DMS 273 treated with DMSO at 0.1 percent for 48 hours (cell line): Measurements from ENCODE around the gene CCR7.
"Not testable (repeated sequence)": the region's sequence is repeated elsewhere in the genome, so short reads cannot be mapped to it uniquely, and the experiment has no call there.

Source experiments
- DNase-seq: peaks from one replicate; lab custom pipeline; 2025; lab: John Stamatoyannopoulos, UW

Gene CCR7

DNA sequence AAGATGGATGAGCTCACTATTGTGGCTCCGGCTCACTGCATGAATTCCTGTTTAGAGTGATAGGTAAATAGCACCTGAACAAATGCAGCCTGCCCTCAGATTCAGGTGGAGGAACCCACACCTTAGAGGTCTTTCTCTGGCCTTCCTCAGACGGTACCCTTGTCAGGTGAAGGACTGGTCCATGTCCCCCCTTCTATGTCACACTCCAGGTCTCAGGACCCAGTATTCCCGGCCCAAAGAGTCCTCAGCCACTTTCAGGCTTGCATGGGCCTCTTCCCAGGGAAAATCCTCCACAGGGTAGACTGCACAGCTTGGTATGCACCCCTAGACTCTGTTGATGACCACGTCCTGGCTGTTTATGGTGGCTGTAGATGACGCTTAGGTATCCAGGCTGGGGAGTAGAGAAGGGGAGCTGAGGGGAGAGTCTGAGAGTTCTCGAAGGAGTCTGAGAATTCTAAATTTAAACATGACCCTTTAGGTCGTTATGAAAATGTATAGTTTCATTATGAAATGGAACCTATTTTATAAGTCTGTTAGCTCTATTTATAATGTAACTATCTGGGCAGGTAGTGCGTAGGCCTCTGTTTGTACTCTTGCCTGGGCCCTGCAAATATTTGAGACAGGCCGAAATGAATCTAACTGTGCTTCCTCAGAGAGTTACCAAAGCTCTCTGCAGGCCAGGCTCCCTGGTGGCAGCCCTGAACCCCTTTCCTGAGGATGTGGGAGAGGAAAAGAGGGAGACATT lies 32.5 kb upstream of the CCR7 start:
- no peak for DNase-seq

DNA sequence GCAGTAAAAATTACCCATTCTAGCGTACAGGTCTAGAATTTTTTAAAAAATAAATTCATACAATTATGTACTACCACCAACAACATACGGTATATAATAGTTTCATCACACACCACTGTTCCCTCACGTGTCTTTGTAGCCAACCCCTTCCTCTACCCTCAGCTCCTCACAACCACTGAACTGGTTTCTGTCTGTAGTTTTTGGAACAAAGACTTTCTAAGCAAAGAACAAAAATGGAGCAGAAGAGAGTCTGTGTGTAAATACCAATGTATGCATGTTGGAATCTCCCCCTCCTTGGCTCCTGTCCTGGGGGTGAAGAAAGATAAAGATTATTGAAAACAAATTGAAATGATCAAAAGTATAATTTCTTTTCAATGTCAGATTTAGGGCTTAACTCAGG lies 31.9 kb upstream of the CCR7 start:
- no peak for DNase-seq

DNA sequence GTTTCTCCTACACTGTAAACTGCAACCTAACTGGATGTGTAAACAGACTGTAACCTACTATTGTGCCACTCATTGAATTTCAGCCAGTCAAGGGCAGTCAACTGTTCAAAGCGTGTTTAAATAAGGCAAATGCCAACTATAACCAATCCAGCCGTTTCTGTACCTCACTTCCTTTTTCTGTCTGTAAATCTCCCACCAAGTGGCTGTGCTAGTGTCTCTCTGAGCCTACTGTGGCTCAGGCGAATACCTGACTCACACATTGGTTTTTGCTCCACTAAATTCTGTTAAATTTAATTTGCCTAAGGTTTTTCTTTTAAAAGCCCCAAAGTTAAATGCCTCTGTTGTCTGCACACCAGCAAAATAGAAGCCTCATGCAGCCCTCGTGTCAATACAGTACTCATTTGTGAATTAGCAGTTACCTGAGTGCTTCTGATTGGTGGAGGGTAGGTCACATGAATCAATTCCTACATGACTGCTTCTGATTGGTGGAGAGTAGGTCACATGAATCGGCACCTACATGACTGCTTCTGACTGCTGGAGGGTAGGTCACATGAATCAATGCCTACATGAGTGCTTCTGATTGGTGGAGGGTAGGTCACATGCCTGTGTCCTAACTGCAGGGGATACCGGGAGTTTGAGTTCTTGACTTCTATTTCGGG lies 31.1 kb upstream of the CCR7 start:
- DNase-seq, result no peak

DNA sequence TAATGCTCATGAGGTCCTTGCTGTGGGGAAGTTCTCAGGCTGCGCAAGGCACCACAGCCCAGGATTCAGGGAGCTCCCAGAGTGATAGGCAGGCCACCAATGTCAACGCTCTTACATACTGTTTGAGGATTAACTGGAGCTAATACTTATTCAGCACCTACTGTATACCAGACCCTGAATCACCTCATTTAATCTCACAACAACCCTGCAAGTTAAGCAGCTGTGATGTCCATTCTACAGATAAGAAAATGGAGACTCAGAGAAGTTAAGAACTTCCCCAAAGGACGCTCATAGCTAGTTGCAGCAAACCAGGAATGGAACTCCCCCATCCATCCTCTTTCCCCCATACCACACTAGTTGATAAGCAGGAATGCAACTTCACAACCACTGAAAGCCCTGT lies 25.5 kb upstream of the CCR7 start:
- no peak for DNase-seq

DNA sequence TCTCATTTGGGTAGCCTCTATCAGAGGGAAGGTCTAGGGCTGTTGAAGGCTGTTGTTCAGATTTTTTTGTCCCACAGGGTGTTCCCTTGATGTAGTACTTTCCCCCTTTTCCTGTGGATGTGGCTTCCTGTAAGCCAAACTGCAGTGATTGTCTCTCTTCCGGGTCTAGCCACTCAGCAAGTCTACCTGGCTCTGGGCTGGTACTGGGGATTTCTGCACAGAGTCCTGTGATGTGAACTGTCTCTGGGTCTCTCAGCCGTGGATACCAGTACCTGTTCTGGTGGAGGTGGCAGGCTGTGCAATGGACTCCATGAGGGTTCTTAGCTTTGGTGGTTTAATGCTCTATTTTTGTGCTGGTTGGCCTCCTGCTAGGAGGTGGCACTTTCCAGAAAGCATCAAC lies 23.3 kb upstream of the CCR7 start:
- no peak for DNase-seq

DNA sequence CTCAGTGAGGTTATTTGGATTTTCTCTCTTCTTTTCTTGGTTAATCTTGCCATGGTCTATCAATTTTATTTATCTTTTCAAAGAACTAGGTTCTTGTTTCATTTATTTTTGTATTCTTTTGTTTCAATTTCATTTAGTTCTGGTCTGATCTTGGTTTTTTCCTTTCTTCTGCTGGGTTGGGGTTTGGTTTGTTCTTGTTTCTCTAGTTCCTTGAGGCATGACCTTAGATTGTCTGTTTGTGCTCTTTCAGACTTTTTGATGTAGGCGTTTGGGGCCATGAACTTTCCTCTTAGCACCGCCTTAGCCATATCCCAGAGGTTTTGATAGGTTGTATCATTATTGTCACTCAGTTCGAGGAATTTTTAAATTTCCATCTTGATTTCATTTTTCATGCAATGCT lies 21.0 kb upstream of the CCR7 start:
- DNase-seq, result not testable (repeated sequence)

DNA sequence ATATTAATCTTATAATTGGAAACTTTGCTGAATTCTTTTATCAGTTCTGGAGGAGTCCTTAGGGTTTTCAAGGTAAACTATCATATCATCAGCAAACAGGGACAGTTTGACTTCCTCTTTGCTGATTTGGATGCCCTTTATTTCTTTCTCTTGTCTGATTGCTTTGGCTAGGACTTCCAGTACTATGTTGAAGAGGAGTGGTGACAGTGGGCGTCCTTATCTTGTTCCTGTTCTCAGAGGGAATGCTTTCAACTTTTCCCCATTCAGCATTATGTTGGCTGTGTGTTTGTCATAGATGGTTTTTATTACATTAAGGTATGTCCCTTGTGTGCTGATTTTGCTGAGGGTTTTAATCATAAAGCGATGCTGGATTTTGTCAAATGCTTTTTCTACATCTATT lies 19.7 kb upstream of the CCR7 start:
- not testable (repeated sequence) for DNase-seq

DNA sequence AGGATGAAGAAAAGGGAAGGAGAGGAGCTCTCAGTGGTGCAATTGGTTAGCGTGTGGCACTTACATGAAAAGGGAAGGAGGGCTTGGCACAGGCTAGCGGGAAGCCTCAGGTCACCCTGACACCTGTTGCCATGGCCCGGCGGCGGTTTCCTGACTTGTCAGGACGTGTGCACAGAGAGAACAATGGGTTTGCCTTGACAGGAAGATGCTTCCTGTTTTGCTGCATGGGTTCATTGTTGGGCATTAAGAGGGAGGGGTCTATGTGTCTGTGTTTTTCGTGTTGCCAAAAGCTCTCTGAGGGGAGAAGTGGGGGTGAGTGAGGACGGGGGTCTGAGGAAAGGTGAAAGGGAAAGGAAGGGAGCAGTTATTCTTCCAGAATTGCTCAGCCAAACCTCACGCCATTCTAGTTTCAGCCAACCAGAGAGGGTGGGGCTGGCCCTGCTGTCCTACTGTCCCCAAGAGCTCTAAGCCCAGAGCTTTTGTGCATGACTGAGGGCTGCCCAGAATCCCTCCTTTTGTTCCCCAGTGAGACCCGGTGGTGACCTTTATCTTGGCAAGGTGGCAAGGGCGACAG lies 17.1 kb upstream of the CCR7 start:
- DNase-seq, result no peak

DNA sequence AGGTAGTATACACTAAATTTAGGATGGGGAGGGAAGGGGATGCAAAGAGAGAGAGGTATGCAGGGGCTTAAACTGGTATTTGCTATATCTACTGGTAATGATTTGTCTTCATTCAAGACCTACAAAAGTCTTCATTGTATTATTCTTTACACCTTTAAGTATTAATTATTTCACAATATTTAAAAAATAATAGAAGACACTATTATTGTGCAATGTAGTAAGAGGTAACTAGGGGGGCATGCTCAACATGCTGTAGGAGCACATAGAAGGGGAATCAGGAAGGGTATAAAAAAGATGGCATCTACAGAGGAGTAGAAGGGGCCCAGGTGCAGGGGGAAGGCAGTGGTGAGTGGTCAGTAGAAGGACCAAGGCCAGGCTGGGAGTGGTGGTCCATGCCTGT lies 14.9 kb upstream of the CCR7 start:
- no peak for DNase-seq

DNA sequence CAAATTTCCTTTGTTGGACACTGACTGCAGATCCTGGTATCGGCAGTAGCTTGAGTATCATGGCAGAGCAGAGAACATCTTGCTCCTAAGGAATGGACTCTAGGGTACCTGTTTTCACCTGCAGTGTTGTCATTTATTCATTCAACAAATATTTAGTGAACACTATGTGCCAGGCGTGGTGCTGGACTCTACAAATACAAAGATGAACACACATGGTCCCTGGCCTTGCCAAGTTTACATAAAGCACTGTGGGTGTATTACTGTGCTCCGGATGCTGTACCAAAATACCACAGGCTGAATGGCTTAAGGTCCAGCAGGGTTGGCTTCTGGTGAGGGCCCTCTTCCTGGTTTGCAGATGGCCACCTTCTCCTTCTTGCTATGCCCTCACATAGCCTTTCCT lies 14.2 kb upstream of the CCR7 start:
- no peak for DNase-seq

DNA sequence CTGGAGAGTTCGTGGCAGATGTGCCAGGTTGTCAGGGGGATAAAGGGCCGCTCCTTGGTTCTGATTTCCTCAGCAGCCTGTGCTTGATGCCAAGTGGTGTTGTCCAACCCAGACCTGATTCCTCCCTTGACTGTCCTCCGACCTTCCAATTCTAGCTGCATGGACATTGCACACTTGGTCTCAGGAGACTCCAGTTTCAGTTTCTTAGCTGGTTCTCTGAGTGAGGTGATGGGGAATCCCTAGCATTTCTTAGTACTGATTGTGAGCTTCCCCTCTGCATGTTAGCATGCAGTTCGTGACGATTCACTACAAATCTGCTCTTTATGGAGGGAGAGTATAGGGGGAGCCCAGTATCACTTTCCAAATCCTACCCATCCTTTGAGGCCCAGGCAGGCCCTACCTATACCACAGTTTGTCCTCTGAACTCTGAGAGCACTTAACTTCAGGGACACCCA lies 12.4 kb upstream of the CCR7 start:
- DNase-seq, result no peak

DNA sequence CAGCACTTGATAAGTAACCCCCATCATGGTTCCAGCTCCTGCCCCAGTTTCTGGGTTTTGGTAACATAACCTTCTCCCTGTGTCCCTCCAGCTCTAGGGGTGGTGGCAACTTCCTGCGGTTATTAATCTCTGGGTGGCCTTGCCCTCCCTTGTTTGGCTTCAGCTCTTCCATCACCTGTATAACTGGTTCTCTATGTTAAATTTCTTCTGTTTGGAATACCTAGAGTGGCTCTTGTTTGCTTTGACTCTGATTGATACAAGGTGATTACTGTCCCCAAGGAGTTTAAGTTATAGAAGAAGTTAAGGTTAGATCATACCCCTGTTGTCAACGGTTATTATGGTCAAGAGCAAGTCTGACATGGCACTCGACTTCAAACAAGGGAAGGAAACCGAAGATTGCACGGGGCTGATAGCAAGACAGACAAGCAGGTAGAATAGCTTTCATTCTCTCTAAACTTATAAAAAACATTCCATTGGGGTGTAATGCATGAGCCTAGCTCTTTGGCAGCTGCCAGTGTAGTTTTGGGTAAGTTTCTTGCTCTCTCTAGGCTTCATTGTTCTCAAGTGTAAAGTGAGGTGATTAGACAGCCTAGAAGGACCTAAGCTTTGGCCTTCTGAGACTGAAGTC lies 11.0 kb upstream of the CCR7 start:
- no peak for DNase-seq

DNA sequence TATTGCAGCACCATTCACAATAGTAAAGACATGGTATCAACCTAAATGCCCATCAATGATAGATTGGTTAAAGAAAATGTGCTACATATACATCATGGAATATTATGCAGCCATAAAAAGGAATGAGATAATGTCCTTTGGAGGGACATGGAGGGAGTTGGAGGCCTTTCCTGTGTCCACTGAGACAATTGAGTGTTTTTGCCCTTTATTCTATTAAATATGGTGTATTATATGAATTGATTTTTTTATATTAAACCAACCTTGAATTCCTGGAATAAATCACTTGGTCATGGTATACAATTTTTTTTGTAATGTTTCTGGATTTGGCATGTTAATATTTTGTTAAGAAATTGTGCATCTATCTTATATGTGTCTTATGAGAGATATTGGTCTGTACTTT lies 9.0 kb upstream of the CCR7 start:
- no peak for DNase-seq

DNA sequence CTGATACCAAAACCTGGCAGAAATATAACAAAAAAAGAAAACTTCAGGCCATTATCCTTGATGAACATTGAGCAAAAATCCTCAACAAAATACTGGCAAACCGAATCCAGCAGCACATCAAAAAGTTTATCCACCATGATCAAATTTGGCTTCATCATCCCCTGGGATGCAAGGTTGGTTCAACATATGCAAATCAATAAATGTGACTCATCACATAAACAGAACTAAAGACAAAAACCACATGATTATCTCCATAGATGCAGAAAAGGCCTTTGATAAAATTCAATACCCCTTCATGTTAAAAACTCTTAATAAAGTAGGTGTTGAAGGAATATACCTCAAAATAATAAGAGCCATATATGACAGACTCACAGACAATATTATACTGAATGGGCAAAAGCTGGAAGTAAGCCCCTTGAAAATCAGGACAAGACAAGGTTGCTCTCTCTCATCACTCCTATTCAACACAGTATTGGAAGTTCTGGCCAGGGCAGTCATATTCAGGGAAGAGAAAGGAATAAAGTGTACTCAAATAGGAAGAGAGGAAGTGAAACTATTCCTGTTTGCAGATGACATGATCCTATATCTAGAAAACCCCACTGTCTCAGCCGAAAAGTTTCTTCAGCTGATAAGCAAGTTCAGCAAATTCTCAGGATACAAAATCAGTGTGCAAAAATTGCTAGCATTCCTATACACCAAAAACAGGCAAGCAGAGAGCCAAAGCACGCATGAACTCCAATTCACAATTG lies 7.1 kb upstream of the CCR7 start:
- not testable (repeated sequence) for DNase-seq

DNA sequence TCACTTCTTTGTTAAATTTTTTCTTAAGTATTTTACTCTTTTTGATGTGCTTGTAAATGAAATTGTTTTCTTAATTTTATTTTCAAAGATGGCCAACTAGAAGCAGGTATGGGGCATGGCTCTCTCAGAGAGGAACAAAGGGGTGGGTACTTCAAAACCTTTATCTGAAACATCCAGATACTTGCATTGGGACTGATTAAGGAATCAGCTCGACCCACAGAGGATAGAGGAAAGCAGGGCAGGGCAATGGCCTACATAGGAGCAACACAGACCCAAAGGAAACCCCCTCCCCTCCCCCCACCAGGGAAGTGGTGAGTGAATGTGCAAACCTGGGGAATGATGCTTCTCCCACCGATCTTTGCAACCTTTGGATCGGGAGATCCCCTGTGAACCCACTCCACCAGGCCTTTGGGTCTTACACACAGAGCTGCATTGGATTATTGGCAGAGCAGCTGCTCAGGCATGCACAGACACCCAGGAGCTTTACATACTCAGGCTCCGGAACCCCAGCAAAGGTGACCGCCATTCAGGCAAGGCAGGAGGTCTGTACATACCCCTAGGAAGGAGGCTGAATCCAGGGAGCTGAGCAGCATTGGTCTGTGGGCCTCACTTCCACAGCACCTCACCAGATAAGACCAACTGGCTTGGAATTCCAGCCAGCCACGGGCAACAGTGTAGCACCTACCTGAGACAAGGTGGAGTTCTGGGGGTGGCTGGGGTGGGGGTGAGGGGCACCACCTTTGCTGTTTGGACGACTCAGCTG lies 3.0 kb upstream of the CCR7 start:
- no peak for DNase-seq

DNA sequence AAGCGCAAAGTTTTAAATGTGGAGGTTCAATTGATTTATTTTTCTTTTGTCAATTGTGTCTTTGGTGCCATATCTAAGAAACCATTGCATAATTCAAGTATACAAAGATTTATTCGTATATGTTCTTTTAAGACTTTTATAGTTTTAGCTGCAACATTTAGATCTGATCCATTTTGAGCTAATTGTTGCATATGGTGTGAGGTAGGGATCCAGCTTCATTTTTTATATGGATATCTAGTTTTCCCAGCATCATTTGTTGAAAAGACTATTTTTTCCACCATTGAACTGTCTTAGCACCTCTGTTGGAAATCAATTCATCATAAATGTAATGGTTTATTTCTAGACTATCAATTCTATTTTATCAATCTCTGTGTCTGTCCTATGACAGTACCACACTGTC lies 2.1 kb upstream of the CCR7 start:
- DNase-seq, result no peak

DNA sequence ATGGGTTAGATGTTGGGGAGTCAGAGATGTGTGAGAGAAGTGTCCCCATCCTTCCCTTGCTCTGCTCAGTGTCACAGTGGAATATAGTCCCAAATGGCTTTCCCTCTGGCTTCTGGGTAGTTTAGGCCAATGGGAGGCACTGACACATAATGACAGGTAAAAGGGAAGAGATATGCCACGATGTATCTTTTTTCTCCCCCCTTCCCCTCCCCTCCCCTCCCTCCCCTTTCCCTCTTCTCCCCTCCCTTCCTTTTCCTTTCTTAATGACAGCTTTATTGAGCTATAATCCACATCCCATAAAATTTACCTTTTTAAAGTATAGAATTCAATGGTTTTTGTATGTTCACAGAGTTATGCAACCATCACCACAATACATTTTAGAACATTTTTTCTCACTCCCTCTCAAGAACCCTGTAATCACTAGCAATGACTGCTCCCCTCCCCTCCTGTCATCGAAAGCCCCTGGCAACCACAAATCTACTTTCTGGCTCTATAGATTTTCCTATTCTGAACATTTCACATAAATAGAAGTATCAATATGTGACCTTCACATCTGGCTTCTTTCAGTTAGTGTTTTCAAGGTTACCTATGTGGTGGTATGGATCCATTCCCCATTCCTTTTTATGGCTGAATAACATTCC lies 617 bp upstream of the CCR7 start:
- DNase-seq, result no peak

DNA sequence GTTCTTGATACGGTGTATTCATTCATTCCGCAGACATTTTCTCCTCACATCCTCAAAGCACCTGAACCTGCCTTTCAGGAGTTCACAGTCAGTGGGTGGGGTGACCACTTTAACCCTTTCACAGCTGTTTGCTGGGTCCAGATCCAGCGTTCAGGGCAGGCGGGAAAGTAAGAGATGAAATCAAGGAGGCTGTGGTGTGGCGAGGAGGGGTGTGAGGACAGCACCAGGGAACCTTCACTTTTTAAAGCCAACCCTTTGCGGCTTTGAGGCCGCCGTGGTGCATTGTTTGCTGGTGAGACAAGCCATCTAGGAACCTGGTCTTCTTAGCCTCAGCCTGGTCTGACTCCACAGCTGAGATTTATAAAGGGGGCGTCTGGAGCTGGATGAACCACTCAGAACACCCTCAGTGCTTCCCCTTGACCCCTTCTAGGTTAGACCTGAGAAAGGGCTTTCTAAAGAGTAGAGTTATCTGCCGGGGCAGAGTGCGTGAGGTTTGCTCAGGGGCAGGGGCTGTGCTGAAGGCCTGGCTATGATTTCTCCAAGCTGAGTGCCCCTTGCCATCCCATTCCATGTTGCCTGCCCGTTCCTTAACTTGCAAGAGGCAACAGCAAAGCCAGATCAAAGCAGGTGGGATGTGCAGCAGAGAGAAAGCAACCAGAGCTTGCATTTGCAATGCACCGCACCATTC lies 933 bp downstream of the CCR7 start:
- no peak for DNase-seq

DNA sequence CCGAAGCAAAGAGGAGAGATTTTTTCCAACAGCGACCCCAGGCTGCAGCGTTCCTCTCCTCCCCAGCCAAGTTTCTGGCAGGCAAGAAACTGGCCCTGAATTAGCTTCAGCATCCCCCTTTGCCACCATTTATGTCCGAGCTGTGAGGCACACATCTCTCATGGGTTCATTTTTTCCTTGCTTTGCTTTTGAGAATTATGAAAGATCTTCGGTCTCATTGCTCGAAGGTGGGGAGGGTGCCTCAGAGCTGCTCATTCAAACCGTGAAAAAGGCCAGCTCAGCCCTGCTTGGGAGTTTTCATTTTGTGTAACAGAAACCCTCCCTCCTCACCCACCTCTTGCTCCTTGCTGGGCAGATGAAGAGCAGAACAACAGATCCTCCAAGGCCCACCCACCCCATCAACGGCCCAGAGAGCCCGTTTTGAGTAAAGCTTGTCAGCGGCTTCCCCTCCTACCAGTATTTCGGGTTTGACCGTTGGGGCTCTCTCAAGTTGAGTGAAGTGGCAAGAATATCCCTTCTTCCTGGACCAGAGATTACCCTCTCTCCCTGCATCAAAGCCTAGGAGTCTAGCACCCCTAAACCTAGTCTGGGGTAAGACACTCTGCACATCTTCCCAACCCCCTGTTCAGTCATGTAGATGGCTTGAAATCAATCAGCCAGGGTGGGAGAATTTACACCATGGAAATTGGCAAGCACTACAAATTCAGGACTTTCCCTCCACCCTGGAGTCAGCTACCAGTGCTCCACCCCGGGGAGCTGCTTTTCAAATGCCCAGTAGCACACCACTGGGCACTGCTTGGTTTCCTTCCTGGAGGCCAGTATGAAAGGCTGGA lies 1.8 kb downstream of the CCR7 start:
- DNase-seq, result no peak

DNA sequence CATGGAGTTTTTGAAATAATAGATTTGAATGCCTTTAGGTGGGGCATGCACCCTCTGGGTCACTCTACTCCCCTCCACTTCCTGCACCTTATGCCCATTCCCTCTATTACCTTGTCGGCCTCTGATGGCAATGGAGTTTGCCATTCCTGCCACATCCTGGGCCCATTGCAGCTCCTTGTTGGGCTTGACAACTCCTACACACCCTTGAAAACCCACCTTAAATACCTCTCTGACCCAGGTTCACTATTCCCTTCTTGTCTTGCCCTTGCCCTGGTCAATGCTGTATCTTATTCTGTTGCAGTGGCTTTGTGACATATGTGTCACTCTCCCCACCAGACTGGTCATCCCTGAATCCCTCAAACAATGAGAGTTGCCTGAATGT lies 2.4 kb downstream of the CCR7 start:
- DNase-seq, result no peak
